Esophagus squamous epithelium (tissue), 4 donors: ENCODE results near the gene SMURF2.

Source experiments
- POLR2A ChIP-seq, 4 donors: fragments of 450-650 bp; IDR thresholded peaks; one replicate each; pipeline ENCODE4 v1.6.1; 2017; ENCODE audit warnings: antibody characterized with exemption in 4 of 4, mild to moderate bottlenecking in 4 of 4, moderate library complexity in 3 of 4
- TF ChIP-seq, protein P1 (sequence below), 6 experiments: fragments of 450-650 bp in 4 of 6; fragments of 200-600 bp in 2 of 6; sonication (generic) in 2 of 6; IDR thresholded peaks; one replicate each; pipeline ENCODE4 v1.5.1; 2016 to 2019; ENCODE audit warnings: antibody characterized with exemption in 6 of 6, mild to moderate bottlenecking in 4 of 6, moderate library complexity in 4 of 6

- TF ChIP-seq, protein P1, sequence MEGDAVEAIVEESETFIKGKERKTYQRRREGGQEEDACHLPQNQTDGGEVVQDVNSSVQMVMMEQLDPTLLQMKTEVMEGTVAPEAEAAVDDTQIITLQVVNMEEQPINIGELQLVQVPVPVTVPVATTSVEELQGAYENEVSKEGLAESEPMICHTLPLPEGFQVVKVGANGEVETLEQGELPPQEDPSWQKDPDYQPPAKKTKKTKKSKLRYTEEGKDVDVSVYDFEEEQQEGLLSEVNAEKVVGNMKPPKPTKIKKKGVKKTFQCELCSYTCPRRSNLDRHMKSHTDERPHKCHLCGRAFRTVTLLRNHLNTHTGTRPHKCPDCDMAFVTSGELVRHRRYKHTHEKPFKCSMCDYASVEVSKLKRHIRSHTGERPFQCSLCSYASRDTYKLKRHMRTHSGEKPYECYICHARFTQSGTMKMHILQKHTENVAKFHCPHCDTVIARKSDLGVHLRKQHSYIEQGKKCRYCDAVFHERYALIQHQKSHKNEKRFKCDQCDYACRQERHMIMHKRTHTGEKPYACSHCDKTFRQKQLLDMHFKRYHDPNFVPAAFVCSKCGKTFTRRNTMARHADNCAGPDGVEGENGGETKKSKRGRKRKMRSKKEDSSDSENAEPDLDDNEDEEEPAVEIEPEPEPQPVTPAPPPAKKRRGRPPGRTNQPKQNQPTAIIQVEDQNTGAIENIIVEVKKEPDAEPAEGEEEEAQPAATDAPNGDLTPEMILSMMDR (IDR thresholded peaks at IDR 0.05), result no peak
- TF ChIP-seq POLR2A (IDR thresholded peaks at IDR 0.05), result no peak
Measured at GRCh38 chr17:64536913-64537312, 125.2 kb downstream of the SMURF2 start.
